SKM-1 (cell line): ENCODE measurements around the gene NOS1AP.
"Not testable (repeated sequence)": the region's sequence is repeated elsewhere in the genome, so short reads cannot be mapped to it uniquely, and the experiment has no call there.

Experiments used
- DNase-seq: peaks from one replicate; lab custom pipeline; 2025; ENCODE audit not compliant: unreplicated experiment; lab: John Stamatoyannopoulos, UW

The NOS1AP gene

DNA sequence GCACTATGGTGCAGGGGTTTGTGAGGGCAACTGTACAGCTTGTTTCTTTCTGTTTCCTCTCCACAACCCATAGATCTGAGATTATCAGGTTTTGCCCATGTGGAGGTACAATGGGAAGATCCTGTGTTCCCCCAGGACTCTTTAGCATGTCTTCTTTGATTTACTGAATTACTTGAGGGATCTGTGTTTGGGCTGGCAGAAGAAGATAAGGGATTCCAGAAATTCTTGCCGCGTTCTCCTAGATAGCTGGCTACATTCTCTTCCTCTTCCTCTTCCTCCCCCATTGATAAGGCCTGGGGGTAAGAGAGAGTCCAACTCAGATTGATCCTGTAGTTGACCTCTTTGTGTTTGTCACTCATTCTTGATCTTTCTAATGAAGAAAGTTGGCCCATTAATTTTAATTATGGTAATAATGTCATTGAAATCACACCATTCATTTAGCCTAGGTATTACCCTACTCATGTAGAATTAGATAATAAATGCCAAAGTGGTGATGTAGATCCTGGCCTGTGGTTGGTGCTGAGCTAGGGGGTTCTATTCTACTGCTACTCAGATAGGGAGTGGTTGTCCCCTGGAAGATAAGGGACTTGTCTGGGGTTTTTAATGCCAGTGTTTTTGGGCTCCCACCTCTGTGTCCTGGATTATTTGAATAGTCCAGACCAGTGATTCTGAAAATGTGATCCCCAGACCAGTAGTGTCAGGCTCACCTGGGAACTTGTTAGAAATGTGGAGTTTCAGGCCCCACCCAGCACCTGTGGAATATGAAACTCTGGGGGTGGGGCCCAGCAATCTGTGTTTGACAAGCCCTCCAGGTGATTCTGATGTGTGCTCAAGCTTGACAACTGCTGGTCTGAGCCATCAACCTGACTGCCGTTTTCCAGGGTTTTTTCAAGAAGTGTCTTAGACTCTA, 122.2 kb downstream of the NOS1AP start:
- DNase-seq: no peak

DNA sequence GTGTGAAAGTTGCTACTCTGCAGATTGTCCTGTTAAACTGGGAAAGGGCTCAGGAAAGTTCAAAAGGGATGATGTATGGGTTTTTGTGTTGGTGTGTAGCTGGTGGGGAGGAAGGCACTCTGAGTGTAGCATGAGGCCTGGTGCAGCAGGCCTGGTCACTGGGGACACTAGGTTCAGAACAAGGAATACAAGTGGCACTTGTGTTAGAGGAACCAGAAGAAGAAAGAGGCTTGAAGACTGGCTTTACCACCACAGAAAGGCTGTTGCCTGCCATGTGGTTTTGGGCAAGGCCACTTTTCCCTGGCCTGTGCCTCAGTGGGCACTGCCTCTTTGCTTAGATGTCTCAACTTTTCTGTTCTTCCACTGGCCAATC, 122.8 kb downstream of the NOS1AP start:
- no peak for DNase-seq

DNA sequence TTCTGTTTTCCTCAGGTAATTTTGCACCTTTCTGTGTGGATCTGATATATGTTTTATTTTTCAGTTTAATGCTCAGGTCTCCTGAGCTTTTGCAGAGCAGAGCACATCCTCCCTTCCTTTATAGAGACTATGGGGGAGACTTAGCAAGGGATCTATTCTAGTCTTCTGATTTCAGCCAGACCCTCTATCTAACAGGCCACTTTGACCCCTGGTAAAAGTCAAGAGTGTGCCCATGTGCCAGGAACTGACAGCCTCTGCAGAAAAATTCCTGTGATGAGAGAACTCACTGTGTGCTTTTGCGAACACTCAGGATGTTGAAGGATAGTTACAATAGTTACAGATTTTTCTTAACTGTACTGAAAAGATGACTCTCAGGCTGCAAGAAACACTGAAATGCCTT, 123.3 kb downstream of the NOS1AP start:
- DNase-seq: no peak

DNA sequence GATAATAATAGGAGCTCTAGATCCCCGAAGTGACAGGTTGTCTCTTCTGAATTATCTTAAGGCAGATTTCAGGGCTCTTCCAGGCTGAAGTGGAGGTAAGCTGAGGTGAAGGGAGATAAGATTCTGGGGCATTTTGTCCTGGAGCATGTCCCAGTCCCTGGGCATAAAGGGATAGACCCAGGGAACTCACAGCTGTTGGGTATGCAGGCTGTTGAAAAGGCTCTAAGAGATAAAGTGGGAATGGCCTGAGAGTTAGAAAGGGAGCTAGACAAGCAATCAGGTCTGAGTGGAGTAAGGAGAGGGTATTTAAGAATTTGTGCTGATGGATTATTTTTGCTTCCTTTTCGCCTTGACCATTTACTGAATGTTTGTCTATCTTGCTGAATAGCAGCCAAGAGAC, 123.7 kb downstream of the NOS1AP start:
- no peak for DNase-seq

DNA sequence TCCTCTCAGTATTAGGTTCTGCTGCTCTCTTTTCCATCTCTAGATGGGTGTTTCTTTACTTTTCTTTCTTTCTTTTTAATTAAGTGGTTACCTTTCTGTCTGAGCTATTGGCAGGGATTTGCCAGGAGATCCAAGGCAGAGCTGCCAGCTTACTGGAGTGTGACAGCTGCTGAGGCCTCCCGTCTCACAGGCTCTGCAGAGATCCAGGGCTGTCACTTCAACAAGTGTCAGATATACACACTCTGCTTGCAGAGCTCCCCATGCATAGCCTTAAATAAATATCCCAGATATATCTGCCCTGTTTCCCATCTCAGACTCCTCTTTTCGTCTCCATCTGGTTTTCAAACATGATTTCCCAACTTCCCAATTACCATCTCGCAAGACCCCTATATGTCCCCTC, 124.3 kb downstream of the NOS1AP start:
- no peak for DNase-seq

DNA sequence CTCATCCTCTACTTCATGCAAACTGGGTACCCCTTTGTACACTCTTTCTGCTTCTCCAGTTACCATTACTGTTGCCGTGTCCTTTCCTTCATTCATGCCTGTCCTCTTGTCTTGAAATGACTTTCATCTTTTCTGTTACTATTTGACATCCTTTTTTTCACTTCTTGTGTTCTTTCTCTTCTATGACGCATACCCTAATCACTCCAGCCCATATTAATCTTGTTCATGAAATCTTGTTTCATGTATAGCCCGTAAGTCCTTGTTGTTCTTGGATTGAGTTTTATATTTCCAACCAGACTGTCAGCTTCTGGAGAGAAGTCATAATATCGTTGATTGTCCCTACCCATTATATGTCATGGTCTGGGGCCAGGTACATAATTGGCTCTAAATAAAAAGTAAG, 126.1 kb downstream of the NOS1AP start:
- no peak for DNase-seq

DNA sequence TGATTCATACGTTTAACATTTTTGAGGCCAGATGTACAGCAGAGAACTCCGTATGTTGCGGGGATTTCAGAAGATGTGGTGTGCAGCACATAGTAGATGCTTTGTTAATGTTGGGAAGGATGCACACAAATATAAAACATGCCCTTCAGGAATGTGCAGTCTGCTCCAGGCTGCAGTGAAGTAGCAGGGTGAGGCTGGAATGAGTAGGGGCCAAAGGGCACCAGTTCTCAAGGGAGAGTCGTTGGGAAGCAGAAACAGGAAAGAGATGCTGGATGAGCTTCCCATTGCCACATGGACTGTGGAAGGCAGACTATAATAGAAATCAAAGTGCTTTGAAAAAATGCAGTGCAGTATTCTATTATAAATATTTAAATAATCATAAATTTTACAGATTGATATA, 126.9 kb downstream of the NOS1AP start:
- DNase-seq: no peak

DNA sequence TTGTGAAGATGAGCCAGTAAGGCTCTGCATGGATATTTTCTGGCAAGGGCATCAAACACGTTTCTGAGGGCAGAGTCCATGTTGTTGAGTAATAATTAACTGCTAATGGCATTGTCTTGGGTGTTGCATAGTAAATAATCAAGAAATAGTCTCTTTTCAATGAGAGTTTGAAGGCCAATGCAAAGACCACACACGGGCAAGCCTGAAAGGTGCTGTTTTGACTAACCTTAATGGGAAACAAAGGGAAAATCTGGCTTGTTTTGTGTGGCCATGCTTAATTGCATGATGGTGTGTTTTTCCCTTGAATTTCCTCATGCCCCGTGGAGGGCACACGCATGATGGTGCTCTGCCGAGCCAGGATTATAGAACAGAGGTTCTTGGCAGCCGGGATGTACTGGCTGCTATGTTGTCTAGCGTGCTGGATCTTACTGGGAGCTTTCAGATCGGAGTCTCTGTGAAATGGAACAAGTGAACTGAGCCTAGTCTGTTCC, 127.6 kb downstream of the NOS1AP start:
- DNase-seq: no peak

DNA sequence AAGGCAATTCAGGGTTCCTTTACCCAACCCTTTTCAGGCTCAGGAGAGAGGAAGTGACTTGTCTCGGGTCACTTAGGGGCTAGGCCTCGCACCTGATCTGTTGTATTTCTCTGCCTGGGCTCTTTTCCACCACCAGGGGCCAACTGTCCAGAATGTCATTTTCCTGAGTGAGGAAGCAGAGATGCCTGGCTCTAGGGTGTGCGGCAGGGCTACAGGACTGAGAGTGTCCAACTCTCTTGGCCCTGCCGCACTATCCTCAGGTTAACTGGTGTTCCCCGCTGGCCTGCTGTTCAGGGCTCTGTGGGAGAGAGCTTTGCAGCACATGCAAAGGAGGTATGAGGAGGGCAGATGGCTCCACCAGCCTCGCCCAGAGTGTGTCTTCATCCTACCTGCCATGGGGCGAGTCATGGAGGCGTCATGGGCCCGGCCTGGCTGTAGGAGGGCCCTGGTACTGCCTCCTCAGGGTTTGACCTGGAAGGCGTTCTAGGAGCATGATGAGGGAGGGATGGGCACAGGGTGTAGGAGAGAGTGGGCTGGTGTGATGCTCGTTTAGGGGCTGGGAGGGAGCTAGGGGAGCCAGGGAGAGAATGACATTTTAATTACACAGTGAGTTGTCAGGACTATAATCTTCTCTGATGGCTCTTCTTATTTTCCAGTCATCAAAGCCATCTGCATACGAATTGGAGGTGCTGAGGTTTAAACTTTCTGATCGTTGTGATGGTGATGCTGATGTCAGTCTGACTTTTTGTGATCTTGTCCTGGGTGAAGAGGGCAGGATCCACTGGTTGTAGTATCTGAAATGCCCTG, 128.3 kb downstream of the NOS1AP start:
- no peak for DNase-seq

DNA sequence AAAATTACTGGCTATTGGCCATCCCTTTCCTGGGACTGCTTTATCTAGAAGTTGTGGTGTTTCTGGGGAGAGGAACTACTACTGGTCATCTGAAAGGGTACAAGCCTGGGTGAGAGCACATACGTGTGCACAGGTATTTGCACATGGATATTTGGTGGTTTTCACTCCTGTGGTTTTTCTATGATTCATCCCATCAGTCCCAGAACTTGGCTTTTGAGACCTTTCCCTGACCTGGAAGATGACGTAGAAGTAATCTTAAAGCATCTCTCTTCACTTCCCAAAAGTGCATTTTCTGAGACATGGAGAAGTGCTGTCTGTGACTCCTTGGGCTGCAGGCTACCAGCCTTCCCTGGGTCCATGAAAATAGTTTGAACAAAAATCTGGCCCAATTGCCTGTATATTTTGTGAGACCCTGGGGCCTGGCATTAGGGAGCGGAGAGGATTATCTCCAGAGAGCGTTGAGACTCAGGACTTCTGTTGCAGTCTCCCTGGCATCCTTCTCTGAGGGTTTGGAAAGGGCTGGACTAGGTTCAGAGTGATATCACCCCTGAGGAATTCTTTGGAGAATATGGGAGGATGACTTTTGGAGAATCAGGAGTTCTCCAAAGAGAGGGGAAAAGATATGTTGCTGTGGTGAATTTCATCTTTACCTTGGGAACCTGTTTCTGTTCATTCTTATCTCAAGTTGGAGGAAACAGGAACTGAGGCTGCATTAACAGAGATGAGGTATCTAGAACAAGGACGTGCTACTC, 130.8 kb downstream of the NOS1AP start:
- DNase-seq: no peak

DNA sequence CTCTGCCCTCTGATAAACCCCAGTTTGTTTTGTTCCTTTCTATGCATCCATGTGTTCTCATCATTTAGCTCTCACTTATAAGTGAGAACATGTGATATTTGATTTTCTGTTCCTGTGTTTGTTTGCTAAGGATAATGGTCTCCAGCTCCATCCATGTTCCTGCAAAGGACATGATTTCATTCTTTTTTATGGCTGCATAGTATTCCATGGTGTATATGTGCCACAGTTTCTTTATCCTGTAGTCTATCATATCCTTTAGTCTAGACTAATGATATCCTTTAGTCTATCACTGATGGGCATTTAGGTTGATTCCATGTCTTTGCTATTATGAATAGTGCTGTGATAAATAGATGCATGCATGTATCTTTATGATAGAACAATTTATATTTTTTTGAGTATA, 131.6 kb downstream of the NOS1AP start:
- DNase-seq: not testable (repeated sequence)

DNA sequence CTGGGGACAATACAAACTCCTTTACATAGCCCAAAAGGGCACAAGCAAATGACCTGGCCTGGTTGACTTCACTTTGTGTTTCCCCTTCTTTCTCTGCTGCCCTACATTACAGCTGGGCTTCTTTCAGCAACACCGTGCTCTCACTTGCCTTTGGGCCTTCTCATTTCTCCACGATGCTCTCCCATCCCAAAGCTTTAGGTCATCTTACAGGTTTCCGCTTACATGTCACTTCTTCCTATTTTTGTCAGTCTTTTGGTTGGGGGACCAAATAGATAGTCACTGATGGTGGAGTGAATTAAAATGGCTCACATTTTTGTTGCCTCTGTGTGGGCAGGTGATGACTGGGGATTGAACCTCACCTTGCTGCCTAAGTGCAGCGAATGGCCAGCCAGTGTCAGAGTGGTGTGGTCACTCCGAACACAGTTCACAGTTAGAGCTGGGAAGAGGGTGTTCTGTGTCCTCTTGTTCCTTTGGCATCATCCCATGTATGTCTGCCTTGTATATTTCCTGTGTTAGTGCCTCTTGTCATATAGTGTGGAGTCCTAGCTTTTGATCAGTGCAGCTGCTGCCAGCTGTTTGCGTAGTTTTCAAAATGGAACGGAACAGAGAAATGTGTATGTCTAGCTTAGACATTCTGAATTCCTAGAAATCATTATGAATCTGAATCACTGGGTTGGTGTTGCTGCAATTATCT, 134.8 kb downstream of the NOS1AP start:
- no peak for DNase-seq

DNA sequence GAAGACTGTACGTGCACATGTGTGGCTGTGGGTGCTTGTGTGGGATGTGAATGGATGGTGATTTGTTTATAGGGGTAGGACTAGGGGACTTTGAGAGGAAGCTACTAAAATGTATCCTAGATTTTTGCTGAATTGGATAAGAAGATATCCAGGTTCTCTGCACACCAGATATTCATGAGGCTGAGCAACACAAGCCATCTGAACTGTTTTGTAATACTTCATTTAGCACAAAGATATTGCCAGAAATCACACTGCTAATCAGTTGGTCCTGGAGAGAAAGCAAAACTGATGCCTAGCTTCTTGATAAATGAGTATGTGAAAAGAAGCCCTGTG, 135.3 kb downstream of the NOS1AP start:
- DNase-seq: no peak

DNA sequence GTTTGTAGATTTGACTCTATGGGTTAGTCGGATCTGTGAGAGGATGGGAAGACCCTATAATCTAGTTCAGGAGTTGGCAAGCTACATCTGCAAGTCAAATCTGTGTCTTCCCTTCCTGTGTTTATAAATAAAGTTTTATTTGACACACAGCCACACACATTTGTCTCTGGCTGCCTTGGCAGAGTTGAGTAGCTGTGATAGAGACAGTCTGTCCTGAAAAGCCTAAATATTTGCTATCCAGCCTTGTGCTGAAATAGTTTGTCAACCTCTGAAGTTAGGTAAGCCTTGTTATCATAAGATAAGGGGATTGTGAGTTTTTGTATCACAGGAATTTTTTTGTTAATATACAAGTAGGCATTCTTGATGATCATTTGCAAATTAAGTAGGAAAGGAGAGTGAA, 136.8 kb downstream of the NOS1AP start:
- DNase-seq: no peak

DNA sequence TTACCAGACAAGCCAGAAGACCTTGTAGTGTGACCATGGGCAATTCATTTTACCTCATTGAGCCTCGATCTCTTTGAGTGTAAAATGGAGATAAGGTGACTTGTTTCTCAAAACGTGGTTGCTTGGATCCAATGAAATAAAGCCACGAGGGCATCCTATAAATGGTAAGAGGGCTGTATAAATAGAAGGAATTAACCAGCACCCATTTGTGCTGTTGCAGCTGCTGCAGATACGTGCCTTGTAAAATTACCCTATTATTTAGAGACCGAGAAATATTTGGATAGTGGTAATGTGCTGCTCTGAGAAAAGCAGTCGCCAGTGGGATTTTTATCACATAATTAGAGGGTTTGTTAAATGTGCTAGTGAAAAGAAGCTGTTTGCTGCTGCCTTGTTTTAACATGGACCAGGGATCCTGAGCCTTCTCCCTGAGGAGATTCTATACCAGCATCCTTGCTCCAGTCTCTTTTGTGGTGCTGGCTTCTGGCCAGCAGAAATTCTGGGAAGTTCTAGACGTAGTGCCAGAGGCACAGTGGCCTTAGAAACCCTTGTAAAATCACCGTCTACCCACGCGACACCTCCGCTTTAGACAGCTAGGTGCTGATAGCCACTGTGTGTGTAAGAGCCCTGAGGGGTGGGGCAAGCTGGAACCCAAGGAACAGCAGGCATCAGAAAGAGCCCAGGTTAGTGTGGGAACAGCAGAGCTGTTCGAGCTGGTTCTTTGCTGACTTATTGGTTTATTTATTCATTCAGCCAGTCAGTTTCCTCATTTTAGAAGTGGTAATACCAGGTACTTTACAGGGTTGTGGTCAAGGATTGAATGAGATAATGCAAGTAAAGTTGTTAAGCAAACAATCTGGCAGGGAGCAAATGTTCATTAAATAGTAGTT, 137.5 kb downstream of the NOS1AP start:
- no peak for DNase-seq

DNA sequence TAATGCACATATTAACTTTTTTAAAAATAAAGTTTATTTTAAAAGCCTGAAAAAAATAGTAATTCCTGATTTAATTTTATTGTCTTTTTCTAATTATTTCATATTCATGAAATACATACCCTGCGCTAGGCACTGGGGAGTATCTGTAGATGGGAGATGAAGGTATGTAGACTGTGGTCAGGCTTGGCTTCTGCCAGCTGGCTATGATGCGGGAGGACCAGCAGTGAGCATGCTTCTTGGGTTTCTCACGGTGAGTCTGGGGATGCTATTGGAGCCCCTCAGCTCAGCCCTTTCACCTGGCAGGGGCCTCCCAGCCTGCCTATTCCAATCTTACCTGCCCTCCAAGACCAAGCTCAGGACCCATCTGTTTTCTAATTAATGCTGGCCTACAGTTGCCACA, 138.4 kb downstream of the NOS1AP start:
- no peak for DNase-seq

DNA sequence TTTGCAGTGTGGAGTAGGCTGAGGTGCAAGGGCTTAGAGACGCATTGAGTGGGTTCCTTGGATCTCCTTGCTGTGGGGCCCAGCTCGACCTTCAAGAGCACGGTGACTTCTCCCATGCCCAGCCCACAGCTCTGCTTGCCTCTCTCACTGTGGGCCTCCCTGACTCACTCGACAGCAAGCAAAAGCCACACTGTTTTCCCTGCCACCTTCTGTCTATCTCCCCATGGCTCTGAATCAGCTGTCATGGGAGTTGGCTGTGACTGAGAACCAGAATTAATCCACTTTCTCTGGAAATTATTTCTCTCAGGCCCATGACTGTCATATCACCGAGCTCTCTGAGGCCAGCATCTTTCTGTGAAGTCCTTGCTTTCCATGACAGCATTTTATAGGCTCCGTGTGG, 140.7 kb downstream of the NOS1AP start:
- DNase-seq: no peak

DNA sequence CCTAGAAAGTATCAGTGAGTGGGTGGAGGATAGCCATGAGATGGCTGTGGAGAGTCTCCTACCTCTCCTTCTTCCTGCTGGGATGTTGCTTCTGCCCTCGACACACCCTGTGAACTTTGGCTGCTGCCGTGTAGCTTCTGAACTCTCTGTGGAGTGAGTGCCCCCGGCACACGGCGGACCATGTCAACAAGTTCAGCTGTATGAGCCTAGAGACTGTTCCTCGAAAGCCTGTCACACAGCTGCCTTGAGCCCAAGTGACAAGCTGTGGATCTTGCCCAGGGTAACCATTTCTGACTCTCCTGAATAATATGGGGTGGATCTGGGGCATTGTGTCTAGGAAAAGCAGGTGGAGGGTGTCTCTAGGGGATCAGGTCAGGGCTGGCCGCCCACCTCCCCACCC, 143.2 kb downstream of the NOS1AP start:
- no peak for DNase-seq

DNA sequence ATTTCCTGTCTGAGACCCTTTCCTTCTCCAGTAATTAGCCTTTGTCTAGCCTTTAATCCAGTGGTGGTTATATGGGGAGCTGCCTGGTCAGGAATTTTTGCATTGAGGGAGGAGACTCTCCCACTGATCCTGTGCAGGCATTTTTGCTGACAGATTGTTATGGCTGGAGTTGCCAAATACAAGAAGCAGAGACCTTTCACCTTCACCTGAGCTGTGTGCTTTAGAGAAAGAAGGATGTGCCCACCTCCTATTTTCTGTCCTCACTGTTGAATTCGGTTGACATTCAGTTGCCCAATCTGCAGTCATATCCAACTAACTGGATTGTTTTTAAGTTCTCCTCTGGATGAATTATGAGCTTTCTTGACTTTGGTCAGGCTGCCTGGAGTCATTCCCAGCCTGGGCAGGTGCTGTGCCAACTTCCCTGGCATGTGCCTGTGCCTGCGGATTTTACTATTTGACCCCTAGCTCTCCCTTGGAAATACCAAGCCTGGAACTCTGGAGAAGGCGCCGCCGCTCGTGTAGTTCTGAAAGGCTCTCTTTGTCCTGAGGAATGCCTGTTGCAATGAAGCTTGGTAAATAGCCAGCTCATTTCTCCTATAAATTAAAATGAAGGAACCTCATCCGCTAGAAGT, 143.9 kb downstream of the NOS1AP start:
- no peak for DNase-seq

DNA sequence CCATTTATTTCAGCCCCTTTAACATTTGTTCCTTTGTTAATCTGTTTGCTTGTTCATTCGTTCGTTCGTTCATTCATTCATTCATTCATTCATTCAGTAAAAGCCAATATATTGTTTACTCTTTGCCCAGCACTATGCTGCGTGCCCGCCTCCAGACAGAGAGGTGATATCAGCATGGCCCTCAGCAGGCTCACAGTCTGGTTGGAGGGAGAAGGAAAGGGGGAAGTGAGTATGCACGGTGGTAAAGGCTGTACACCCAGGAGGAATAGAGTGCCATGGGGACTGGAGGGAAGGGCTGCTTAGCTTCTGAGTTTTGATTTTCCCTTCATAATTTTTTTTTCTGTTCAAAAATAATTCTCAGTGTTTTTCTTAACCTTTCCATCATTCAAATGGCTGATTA, 144.7 kb downstream of the NOS1AP start:
- no peak for DNase-seq
